ENCODE measurements around the gene YBX1. TPM values are rescaled to one million over a fixed set of nuclear protein-coding genes. Genes with fewer than 3 reads are reported as not detected.

YBX1 gene
- total RNA-seq, 1 experiment from 2014 or later = 1,098 TPM

DNA sequence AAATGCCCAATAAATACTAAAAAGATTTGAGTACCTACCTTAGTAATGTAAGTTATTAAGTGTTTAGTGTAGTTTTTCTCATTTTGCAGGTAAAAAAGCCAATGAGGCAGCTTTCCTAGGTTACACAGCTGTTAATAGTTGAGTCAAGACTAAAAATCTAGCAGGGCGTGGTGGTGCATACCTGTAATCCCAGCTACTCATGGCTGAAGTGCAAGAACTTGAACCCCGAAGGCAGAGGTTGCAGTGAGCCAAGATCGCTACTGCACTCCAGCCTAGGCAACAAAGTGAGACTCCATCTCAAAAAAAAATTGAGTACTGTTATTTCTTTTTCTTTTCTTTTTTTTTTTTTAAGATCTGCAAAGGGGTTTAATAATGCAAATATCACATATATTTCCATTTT lies 7.7 kb downstream of the YBX1 start (continued):
- TF ChIP-seq, protein P1, sequence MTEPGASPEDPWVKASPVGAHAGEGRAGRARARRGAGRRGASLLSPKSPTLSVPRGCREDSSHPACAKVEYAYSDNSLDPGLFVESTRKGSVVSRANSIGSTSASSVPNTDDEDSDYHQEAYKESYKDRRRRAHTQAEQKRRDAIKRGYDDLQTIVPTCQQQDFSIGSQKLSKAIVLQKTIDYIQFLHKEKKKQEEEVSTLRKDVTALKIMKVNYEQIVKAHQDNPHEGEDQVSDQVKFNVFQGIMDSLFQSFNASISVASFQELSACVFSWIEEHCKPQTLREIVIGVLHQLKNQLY (CRISPR knock-in tag; IDR thresholded peaks at IDR 0.05) = no peak
- TF ChIP-seq, protein P2, sequence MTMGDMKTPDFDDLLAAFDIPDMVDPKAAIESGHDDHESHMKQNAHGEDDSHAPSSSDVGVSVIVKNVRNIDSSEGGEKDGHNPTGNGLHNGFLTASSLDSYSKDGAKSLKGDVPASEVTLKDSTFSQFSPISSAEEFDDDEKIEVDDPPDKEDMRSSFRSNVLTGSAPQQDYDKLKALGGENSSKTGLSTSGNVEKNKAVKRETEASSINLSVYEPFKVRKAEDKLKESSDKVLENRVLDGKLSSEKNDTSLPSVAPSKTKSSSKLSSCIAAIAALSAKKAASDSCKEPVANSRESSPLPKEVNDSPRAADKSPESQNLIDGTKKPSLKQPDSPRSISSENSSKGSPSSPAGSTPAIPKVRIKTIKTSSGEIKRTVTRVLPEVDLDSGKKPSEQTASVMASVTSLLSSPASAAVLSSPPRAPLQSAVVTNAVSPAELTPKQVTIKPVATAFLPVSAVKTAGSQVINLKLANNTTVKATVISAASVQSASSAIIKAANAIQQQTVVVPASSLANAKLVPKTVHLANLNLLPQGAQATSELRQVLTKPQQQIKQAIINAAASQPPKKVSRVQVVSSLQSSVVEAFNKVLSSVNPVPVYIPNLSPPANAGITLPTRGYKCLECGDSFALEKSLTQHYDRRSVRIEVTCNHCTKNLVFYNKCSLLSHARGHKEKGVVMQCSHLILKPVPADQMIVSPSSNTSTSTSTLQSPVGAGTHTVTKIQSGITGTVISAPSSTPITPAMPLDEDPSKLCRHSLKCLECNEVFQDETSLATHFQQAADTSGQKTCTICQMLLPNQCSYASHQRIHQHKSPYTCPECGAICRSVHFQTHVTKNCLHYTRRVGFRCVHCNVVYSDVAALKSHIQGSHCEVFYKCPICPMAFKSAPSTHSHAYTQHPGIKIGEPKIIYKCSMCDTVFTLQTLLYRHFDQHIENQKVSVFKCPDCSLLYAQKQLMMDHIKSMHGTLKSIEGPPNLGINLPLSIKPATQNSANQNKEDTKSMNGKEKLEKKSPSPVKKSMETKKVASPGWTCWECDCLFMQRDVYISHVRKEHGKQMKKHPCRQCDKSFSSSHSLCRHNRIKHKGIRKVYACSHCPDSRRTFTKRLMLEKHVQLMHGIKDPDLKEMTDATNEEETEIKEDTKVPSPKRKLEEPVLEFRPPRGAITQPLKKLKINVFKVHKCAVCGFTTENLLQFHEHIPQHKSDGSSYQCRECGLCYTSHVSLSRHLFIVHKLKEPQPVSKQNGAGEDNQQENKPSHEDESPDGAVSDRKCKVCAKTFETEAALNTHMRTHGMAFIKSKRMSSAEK (CRISPR knock-in tag; IDR thresholded peaks at IDR 0.05; ENCODE audit: borderline replicate concordance) = no peak
- TF ChIP-seq PRRX2 (CRISPR knock-in tag; IDR thresholded peaks at IDR 0.05) (no peak), GRHL2 (CRISPR knock-in tag; IDR thresholded peaks at IDR 0.05; ENCODE audit: insufficient replicate concordance, severe bottlenecking) (no peak), SP1 (CRISPR knock-in tag; conservative IDR thresholded peaks at IDR 0.05) (no peak), RELA (CRISPR knock-in tag; IDR thresholded peaks at IDR 0.05; ENCODE audit: borderline replicate concordance) (no peak), GTF2I (CRISPR knock-in tag; conservative IDR thresholded peaks at IDR 0.05) (no peak), NFATC4 (CRISPR knock-in tag; IDR thresholded peaks at IDR 0.05) (no peak), HMGA2 (CRISPR knock-in tag; IDR thresholded peaks at IDR 0.05) (no peak), ZNF396 (CRISPR knock-in tag; IDR thresholded peaks at IDR 0.05; ENCODE audit: borderline replicate concordance) (no peak)
- TF ChIP-seq, protein P3, sequence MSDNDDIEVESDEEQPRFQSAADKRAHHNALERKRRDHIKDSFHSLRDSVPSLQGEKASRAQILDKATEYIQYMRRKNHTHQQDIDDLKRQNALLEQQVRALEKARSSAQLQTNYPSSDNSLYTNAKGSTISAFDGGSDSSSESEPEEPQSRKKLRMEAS (CRISPR knock-in tag; IDR thresholded peaks at IDR 0.05) = no peak
- TF ChIP-seq, protein P4, sequence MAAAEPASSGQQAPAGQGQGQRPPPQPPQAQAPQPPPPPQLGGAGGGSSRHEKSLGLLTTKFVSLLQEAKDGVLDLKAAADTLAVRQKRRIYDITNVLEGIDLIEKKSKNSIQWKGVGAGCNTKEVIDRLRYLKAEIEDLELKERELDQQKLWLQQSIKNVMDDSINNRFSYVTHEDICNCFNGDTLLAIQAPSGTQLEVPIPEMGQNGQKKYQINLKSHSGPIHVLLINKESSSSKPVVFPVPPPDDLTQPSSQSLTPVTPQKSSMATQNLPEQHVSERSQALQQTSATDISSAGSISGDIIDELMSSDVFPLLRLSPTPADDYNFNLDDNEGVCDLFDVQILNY (CRISPR knock-in tag; IDR thresholded peaks at IDR 0.05) = no peak

DNA sequence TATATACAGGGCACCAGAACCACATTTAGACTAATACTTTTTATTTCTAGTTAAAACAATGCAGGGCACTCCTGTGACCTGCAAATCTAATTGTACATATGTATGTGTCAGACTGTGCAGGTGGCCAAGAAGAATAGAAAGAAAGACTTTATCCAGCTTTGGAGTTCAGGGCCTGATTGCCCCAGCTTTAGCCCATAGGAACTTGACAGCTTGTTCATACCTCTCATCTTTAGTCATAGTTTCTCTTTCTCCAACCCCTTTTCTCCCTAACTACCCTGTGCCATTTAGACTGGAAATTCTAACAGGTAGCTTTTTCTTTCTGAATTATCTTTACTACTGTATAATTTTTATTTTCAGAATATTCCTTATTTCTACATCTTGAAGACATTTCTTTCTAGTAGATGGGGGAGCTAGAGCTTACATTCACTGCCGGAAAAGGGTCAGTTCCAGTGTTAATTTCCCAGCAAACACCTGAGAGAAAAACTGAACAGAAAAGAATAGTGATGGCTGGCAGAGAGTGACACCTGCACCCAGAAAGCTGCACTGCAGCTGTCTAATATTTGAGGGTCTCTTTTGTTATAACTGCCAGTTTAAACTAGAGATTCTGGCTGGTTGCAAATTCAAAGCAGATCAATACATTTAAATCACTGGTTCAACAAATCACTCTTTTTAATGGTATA lies 8.4 kb downstream of the YBX1 start:
- ATAC-seq (no peak), DNase-seq (ENCODE audit: low spot score) (no peak)
- Mint-ChIP-seq H3K4me1 (peaks cover 68% of the 10 kb centered on the region), H3K36me3 (peaks cover 31% of the 10 kb centered on the region), H3K27me3 (ENCODE audit: low read depth) (no peaks in the 10 kb centered on the region), H3K4me3 (no peak overlapping the region), H3K9me3 (no peaks in the 10 kb centered on the region), H3K27ac (no peak overlapping the region)
- CTCF ChIA-PET = interaction anchor here (0.8 to 2.5 kb wide), 6 partner anchors 45 to 112 kb away, joined by 3 to 15 read pairs (median 4); partner anchors contain the start of genes C1orf50, CLDN19 and P3H1
- TF ChIP-seq, protein P1 (CRISPR knock-in tag; IDR thresholded peaks at IDR 0.05) = no peak
- no peak for TF ChIP-seq MXD4 (CRISPR knock-in tag; IDR thresholded peaks at IDR 0.05; ENCODE audit: borderline replicate concordance)
- POLR2A ChIA-PET = interaction anchor here (2.9 kb wide), 1 partner anchor 8 kb away, joined by 20 read pairs; the partner anchor contains the start of gene YBX1

DNA sequence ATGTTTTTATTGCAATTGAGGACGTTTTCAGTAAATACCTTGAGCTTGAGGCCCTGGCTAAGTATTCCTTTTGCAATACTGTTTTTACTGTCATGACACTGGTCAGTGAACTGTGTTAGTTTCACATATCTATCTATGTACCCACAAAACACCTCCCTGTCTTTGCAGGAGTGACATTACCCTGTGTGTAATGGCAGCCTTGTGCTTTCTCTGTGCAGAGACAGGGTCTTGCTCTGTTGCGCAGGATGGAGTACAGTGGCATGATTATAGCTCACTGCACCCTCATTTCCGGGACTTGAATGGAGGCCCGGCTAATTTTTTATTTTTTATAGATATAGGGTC lies 8.9 kb downstream of the YBX1 start:
- no peak overlapping the region for H3K27ac Mint-ChIP-seq
- peaks cover 64% of the 10 kb centered on the region for H3K4me1 Mint-ChIP-seq
- no peaks in the 10 kb centered on the region for H3K27me3 Mint-ChIP-seq (ENCODE audit: low read depth)
- ATAC-seq (no peak), DNase-seq (ENCODE audit: low spot score) (no peak)
- POLR2A ChIA-PET = interaction anchor here (2.9 kb wide), 1 partner anchor 9 kb away, joined by 20 read pairs; the partner anchor contains the start of gene YBX1
- CTCF ChIA-PET = interaction anchor here (0.8 to 2.5 kb wide), 5 partner anchors 45 to 113 kb away, joined by 3 to 15 read pairs (median 4); partner anchors contain the start of genes C1orf50 and P3H1
- H3K36me3 Mint-ChIP-seq = peaks cover 36% of the 10 kb centered on the region
- H3K4me3 Mint-ChIP-seq = no peak overlapping the region
- no peaks in the 10 kb centered on the region for H3K9me3 Mint-ChIP-seq
- TF ChIP-seq, protein P1 (CRISPR knock-in tag; IDR thresholded peaks at IDR 0.05) = no peak
- TF ChIP-seq ZNF416 (CRISPR knock-in tag; IDR thresholded peaks at IDR 0.05) (no peak), GRHL2 (CRISPR knock-in tag; IDR thresholded peaks at IDR 0.05; ENCODE audit: insufficient replicate concordance, severe bottlenecking) (no peak), ZNF263 (CRISPR knock-in tag; IDR thresholded peaks at IDR 0.05; ENCODE audit: low read depth) (no peak), NR3C1 (CRISPR knock-in tag; conservative IDR thresholded peaks at IDR 0.05; ENCODE audit: low read depth) (no peak)
- TF ChIP-seq, protein P5, sequence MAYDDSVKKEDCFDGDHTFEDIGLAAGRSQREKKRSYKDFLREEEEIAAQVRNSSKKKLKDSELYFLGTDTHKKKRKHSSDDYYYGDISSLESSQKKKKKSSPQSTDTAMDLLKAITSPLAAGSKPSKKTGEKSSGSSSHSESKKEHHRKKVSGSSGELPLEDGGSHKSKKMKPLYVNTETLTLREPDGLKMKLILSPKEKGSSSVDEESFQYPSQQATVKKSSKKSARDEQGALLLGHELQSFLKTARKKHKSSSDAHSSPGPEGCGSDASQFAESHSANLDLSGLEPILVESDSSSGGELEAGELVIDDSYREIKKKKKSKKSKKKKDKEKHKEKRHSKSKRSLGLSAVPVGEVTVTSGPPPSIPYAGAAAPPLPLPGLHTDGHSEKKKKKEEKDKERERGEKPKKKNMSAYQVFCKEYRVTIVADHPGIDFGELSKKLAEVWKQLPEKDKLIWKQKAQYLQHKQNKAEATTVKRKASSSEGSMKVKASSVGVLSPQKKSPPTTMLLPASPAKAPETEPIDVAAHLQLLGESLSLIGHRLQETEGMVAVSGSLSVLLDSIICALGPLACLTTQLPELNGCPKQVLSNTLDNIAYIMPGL (CRISPR knock-in tag; IDR thresholded peaks at IDR 0.05) = no peak
- TF ChIP-seq, protein P6, sequence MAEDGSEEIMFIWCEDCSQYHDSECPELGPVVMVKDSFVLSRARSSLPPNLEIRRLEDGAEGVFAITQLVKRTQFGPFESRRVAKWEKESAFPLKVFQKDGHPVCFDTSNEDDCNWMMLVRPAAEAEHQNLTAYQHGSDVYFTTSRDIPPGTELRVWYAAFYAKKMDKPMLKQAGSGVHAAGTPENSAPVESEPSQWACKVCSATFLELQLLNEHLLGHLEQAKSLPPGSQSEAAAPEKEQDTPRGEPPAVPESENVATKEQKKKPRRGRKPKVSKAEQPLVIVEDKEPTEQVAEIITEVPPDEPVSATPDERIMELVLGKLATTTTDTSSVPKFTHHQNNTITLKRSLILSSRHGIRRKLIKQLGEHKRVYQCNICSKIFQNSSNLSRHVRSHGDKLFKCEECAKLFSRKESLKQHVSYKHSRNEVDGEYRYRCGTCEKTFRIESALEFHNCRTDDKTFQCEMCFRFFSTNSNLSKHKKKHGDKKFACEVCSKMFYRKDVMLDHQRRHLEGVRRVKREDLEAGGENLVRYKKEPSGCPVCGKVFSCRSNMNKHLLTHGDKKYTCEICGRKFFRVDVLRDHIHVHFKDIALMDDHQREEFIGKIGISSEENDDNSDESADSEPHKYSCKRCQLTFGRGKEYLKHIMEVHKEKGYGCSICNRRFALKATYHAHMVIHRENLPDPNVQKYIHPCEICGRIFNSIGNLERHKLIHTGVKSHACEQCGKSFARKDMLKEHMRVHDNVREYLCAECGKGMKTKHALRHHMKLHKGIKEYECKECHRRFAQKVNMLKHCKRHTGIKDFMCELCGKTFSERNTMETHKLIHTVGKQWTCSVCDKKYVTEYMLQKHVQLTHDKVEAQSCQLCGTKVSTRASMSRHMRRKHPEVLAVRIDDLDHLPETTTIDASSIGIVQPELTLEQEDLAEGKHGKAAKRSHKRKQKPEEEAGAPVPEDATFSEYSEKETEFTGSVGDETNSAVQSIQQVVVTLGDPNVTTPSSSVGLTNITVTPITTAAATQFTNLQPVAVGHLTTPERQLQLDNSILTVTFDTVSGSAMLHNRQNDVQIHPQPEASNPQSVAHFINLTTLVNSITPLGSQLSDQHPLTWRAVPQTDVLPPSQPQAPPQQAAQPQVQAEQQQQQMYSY (CRISPR knock-in tag; IDR thresholded peaks at IDR 0.05) = no peak
